K562 (cell line): ENCODE data around the gene WDR45. TPM values are rescaled to one million over a fixed set of nuclear protein-coding genes. Genes with fewer than 3 reads are reported as not detected.

ENCODE experiments used
- CBX1 ChIP-seq: sonication (generic); IDR thresholded peaks from 2 replicates; pipeline ENCODE4 v1.6.1; 2016; ENCODE audit warnings: antibody characterized with exemption, low read depth, mild to moderate bottlenecking
- CHD2 ChIP-seq: IDR thresholded peaks from 2 replicates; pipeline ENCODE4 v1.6.1; 2011; ENCODE audit warnings: low read depth, low read length
- ELF1 ChIP-seq: fragments of 200-800 bp; sonication (Bioruptor generic); IDR thresholded peaks from 2 replicates; pipeline ENCODE4 v1.6.1; 2016; ENCODE audit warnings: missing genetic modification characterization, missing compliant biosample characterization
- FOXA3 ChIP-seq, 2 experiments: fragments of 450-650 bp in 1 of 2; sonication (generic) in 1 of 2; formaldehyde crosslinking; IDR thresholded peaks in 1 of 2; conservative IDR thresholded peaks in 1 of 2; 2 replicates each; pipeline versions ENCODE4 v1.4.0 to v1.8.0; 2020 to 2022; ENCODE audit warnings: mild to moderate bottlenecking in 2 of 2, missing genetic modification reagents in 1 of 2
- GATAD2B ChIP-seq: fragments of 450-650 bp; IDR thresholded peaks from 2 replicates; pipeline ENCODE4 v1.6.1; 2017; ENCODE audit warnings: mild to moderate bottlenecking, borderline replicate concordance
- HNRNPLL ChIP-seq: fragments of 200-400 bp; formaldehyde crosslinking; IDR thresholded peaks from 2 replicates; pipeline ENCODE4 v1.6.1; 2017; ENCODE audit warnings: low read length, low read depth, mild to moderate bottlenecking; ENCODE audit not compliant: poor library complexity, severe bottlenecking
- JUND ChIP-seq, 2 experiments: IDR thresholded peaks; 2 replicates in 1 of 2; 3 replicates in 1 of 2; pipeline ENCODE4 v1.6.1; 2011; ENCODE audit warnings: borderline replicate concordance in 2 of 2, low read depth in 2 of 2, low read length in 2 of 2, improper control_type of control experiment in 1 of 2, missing biosample characterization in 1 of 2, missing genetic modification characterization in 1 of 2, missing genetic modification reagents in 1 of 2
- MAX ChIP-seq: sonication (generic); formaldehyde crosslinking; IDR thresholded peaks from 2 replicates; pipeline ENCODE4 v1.9.0; 2022; ENCODE audit warnings: mild to moderate bottlenecking, missing genetic modification reagents
- NFRKB ChIP-seq: fragments of 450-650 bp; IDR thresholded peaks from 2 replicates; pipeline ENCODE4 v1.6.1; 2016; ENCODE audit warnings: low read depth
- NKRF ChIP-seq: fragments of 450-650 bp; IDR thresholded peaks from 2 replicates; pipeline ENCODE4 v1.6.1; 2016; ENCODE audit warnings: borderline replicate concordance
- PML ChIP-seq: IDR thresholded peaks from 2 replicates; pipeline ENCODE4 v1.6.1; 2012; ENCODE audit warnings: low read length, inconsistent platforms
- POLR2B ChIP-seq: fragments of 450-650 bp; IDR thresholded peaks from 2 replicates; pipeline ENCODE4 v1.6.1; 2018; ENCODE audit warnings: low read depth; ENCODE audit not compliant: partially characterized antibody
- SMAD3 ChIP-seq: fragments of 450-650 bp; formaldehyde crosslinking; conservative IDR thresholded peaks from 2 replicates; pipeline ENCODE4 v1.4.0; 2020; ENCODE audit warnings: mild to moderate bottlenecking
- SMARCE1 ChIP-seq: fragments of 450-650 bp; IDR thresholded peaks from 2 replicates; pipeline ENCODE4 v1.7.1; 2016; ENCODE audit warnings: mild to moderate bottlenecking
- SRF ChIP-seq, 2 experiments: fragments of 250-450, 450-650 bp in 1 of 2; sonication (Bioruptor Pico) in 1 of 2; sonication (generic) in 1 of 2; formaldehyde crosslinking; IDR thresholded peaks; 2 replicates each; pipeline versions ENCODE4 v1.5.0 to v1.5.1; 2020 to 2022; ENCODE audit warnings: mild to moderate bottlenecking in 1 of 2, missing genetic modification reagents in 1 of 2
- TOE1 ChIP-seq, 2 experiments: fragments of 450-650 bp in 1 of 2; sonication (generic) in 1 of 2; formaldehyde crosslinking in 1 of 2; IDR thresholded peaks; 2 replicates each; pipeline versions ENCODE4 v1.7.1 to v1.8.0; 2016 to 2022; ENCODE audit warnings: borderline replicate concordance in 2 of 2, mild to moderate bottlenecking in 2 of 2, antibody characterized with exemption in 1 of 2, inconsistent platforms in 1 of 2, low read depth in 1 of 2, missing genetic modification reagents in 1 of 2, moderate library complexity in 1 of 2
- YY1 ChIP-seq, 3 experiments: IDR thresholded peaks; 2 replicates each; pipeline ENCODE4 v1.6.1; 2011; ENCODE audit warnings: low read length in 2 of 3, mild to moderate bottlenecking in 2 of 3, moderate library complexity in 2 of 3, borderline replicate concordance in 1 of 3, control low read depth in 1 of 3, low read depth in 1 of 3; ENCODE audit not compliant: insufficient read depth in 3 of 3, insufficient replicate concordance in 2 of 3, control insufficient read depth in 1 of 3, insufficient read length in 1 of 3; ENCODE audit errors: extremely low read depth in 1 of 3
- ZNF57 ChIP-seq: fragments of 450-650 bp; formaldehyde crosslinking; IDR thresholded peaks from 2 replicates; pipeline ENCODE4 v1.4.0; 2020; ENCODE audit warnings: mild to moderate bottlenecking, moderate library complexity
- ZNF696 ChIP-seq: fragments of 250-450 bp; sonication (Bioruptor Pico); conservative IDR thresholded peaks from 2 replicates; pipeline ENCODE4 v1.4.0; 2020; ENCODE audit warnings: mild to moderate bottlenecking, moderate library complexity
- polyA plus RNA-seq, 8 experiments: library from polyadenylated mRNA; depleted of rRNA in 4 of 8; stranded (reverse) in 5 of 8; unstranded in 3 of 8; fragments of >200 nt; fragmentation: Nextera tagmentation in 2 of 8; fragmentation: Illumina TruSeq in 1 of 8; extraction: Ambion mirVana in 2 of 8; extraction: Trizol in 1 of 8; gene quantifications; 2 replicates each; pipeline versions ENCODE4 v1.2.1 to v1.2.3, GENCODE V29; 2011 to 2014; ENCODE audit warnings: inconsistent platforms in 1 of 8, missing spikeins in 1 of 8
- total RNA-seq, 7 experiments: library from RNA; depleted of rRNA in 6 of 7; stranded (reverse); fragments of >200 nt in 6 of 7; fragmentation: Illumina TruSeq in 2 of 7; extraction: Trizol in 2 of 7; gene quantifications; 2 replicates each; pipeline versions ENCODE4 v1.2.1 to v1.2.3, GENCODE V29; 2011 to 2021; ENCODE audit warnings: low replicate concordance in 1 of 7
- TF ChIP-seq, protein P1 (sequence below): sonication (generic); formaldehyde crosslinking; IDR thresholded peaks from 2 replicates; pipeline ENCODE4 v1.8.1; 2023; ENCODE audit warnings: mild to moderate bottlenecking, missing genetic modification reagents

WDR45 gene
- total and polyA plus RNA-seq, 9 of the 15 experiments (the other 6 are each of a cell fraction or from before 2014, with no cell fraction given), result 19.4 to 136 (median 59.7) TPM

GRCh38 chrX:49100704-49101628, 21.3 kb upstream of the WDR45 start (continued):
- TF ChIP-seq ZNF696 (CRISPR knock-in tag), result no peak
- 0 out of 2 replicates have a peak, but pooled peaks have one; percentile 8 for TF ChIP-seq JUND (IDR thresholded peaks at IDR 0.05; ENCODE audit: borderline replicate concordance, low read depth, low read length)
- no peak for TF ChIP-seq JUND (tag; IDR thresholded peaks at IDR 0.05; ENCODE audit: borderline replicate concordance, low read depth, low read length)
- peak in 1 of 3 experiments; percentile 35 for TF ChIP-seq YY1 (IDR thresholded peaks at IDR 0.05; ENCODE audit: borderline replicate concordance in 1 of 3, control insufficient read depth in 1 of 3, extremely low read depth in 1 of 3, insufficient read depth in 3 of 3, insufficient read length in 1 of 3, insufficient replicate concordance in 2 of 3, low read depth in 1 of 3, low read length in 2 of 3)
- TF ChIP-seq MAX, result peak; percentile 10
- TF ChIP-seq, protein P1, sequence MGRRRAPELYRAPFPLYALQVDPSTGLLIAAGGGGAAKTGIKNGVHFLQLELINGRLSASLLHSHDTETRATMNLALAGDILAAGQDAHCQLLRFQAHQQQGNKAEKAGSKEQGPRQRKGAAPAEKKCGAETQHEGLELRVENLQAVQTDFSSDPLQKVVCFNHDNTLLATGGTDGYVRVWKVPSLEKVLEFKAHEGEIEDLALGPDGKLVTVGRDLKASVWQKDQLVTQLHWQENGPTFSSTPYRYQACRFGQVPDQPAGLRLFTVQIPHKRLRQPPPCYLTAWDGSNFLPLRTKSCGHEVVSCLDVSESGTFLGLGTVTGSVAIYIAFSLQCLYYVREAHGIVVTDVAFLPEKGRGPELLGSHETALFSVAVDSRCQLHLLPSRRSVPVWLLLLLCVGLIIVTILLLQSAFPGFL (CRISPR knock-in tag), result peak; percentile 62; the same call in 1 of the 2 replicates
- TF ChIP-seq ELF1 (tag), result peak; percentile 69
- TF ChIP-seq NKRF, result peak; percentile 15; the same call in 1 of the 2 replicates
- TF ChIP-seq HNRNPLL, result peak; percentile 71
- TF ChIP-seq SMARCE1, result 0 out of 2 replicates have a peak, but pooled peaks have one; percentile 1
- no peak for TF ChIP-seq SMAD3
- TF ChIP-seq ZNF57, result no peak
- TF ChIP-seq CHD2, result peak; percentile 76
- no peak for TF ChIP-seq FOXA3 (CRISPR knock-in tag; conservative IDR thresholded peaks at IDR 0.05 in 1 of 2, IDR thresholded peaks at IDR 0.05 in 1 of 2)
- TF ChIP-seq CBX1, result peak; percentile 51; the same call in 1 of the 2 replicates
- TF ChIP-seq POLR2B, result peak; percentile 71
- 0 out of 4 replicates have a peak, but pooled peaks of 1 of the 2 experiments have one; percentile 13 for TF ChIP-seq SRF (CRISPR knock-in tag; IDR thresholded peaks at IDR 0.05)
- 0 out of 2 replicates have a peak, but pooled peaks have one; percentile 1 for TF ChIP-seq TOE1 (IDR thresholded peaks at IDR 0.05; ENCODE audit: borderline replicate concordance)
- TF ChIP-seq TOE1 (CRISPR knock-in tag; IDR thresholded peaks at IDR 0.05; ENCODE audit: borderline replicate concordance, low read depth), result no peak
- TF ChIP-seq GATAD2B, result no peak
- 0 out of 2 replicates have a peak, but pooled peaks have one; percentile 16 for TF ChIP-seq NFRKB
- peak; percentile 54; the same call in 1 of the 2 replicates for TF ChIP-seq PML
